Coronary artery (tissue), 2 donors: Measurements from ENCODE around the gene NEUROG2.

Source experiments
- DNase-seq: peaks from one replicate; pipeline ENCODE4 v3.0.0-alpha.2; 2017; ENCODE audit warnings: low spot score
- H3K27ac ChIP-seq, 2 donors: fragments of 200-600 bp; sonication (generic); one replicate each; pipeline ENCODE4 v1.5.1; 2016 to 2019
- H3K4me3 ChIP-seq: fragments of 200-600 bp; sonication (generic); 2 replicates; pipeline ENCODE4 v1.5.1; 2016; ENCODE audit warnings: mild to moderate bottlenecking, moderate library complexity
- CTCF ChIP-seq: fragments of 200-600 bp; sonication (generic); IDR thresholded peaks from one replicate; pipeline ENCODE4 v1.5.1; 2019; ENCODE audit warnings: antibody characterized with exemption

The NEUROG2 gene

GRCh38 chr4:112485930-112486329 lies 30.1 kb downstream of the NEUROG2 start:
- no peak overlapping the region for H3K4me3 ChIP-seq
- no peak overlapping the region for H3K27ac ChIP-seq
- no peak for TF ChIP-seq CTCF
- no peak for DNase-seq

- no peak overlapping the region for H3K4me3 ChIP-seq
- H3K27ac ChIP-seq: no peak overlapping the region
- no peak for DNase-seq
- no peak for TF ChIP-seq CTCF
Observed at GRCh38 chr4:112473985-112474384, 42.0 kb downstream of the NEUROG2 start.

- no peak for TF ChIP-seq CTCF
- no peak overlapping the region for H3K4me3 ChIP-seq
- no peak for DNase-seq
- H3K27ac ChIP-seq: no peak overlapping the region
Observed at GRCh38 chr4:112472318-112472717, 43.7 kb downstream of the NEUROG2 start.
